ENCODE measurements around the gene RPS5. TPM values are rescaled to one million over a fixed set of nuclear protein-coding genes. Genes with fewer than 3 reads are reported as not detected.

The RPS5 gene
- polyA plus RNA-seq, 2 of the 4 experiments (the other 2 are of a cell fraction), result 2,123 to 2,475 TPM

DNA sequence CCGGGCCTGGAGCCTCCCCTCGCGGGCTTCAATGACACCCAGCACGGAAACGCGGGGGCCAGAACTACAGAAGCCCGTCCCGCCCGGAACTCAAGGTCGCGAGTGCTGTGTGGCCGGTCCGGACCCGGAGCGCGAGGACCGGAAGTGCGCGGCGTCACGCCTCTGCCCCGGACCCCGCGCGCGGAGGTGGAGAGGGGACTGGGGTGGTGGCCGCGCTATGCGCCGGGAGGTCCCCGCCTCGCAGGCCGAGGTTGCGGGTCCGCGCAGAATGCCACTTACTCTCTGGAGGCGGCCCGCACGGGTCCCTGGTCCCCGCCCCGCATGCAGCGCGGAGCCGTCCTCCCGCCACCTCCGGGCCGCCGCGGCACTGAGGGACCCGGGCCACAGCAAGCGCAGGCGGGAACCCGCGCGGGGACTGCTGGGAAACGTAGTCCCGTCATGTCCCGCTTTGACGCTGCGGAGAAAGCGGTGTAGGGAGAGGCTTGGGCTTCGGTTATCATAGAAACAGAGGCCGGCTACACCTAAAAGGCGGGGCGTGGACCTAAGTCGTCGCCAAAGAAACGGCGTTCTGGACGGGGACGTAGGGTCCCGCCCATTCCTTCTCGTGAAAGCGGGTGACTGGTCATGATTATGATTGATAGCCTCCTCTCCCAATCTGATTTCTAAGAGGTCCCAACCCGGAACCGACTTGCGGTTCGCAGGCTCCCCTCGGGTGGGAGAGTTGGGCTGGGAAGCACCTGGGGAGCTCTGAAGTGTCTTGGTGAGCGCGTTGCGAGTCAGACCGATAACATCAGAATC is 6.2 kb upstream of the RPS5 start, which contains the start of gene ZNF837:
ZNF837 (minus strand) TSS at position 369 of the 798 bp plus-strand sequence. CDS start 11,698 bp downstream, outside the sequence.
- CTCF ChIA-PET, result interaction anchor here (0.6 to 1.7 kb wide), 4 partner anchors 11 to 139 kb away, joined by 3 to 4 read pairs (median 4); partner anchors contain the start of gene ZBTB45
- POLR2A ChIA-PET, result interaction anchor here (0.6 to 4.9 kb wide), 6 partner anchors 18 to 139 kb away, joined by 3 to 43 read pairs (median 4); partner anchors contain the start of genes ZBTB45, ZNF497, ZNF584 and ZNF8
- Histone ChIP-seq H3K4me2 (peak within 1 kb of the TSS; percentile 82), H3K4me1 (peaks cover 25% of the 10 kb centered on the region), H3K27ac (peak within 1 kb of the TSS; percentile 93 to 97), H3K9me3 (no peaks in the 10 kb centered on the region), H3K4me3 (peak within 1 kb of the TSS; percentile 64)
- ATAC-seq (peak; percentile 87 to 93), FAIRE-seq (peak; percentile 98), DNase-seq (ENCODE audit: low read depth in 1 of 2, low spot score in 1 of 2) (peak; percentile 99 to 100)
- WGBS (ENCODE audit: missing lambda C conversion rate), result under 1% methylated on average over 39 of the region's 83 CpGs
- TF ChIP-seq CEBPB (IDR thresholded peaks at IDR 0.05), result no peak
- TF ChIP-seq KDM5A (IDR thresholded peaks at IDR 0.05), result peak; percentile 74
- no peak for TF ChIP-seq ZSCAN20 (CRISPR knock-in tag; IDR thresholded peaks at IDR 0.05)
- TF ChIP-seq GATA3 (IDR thresholded peaks at IDR 0.05; ENCODE audit: borderline replicate concordance), result peak; percentile 25; the same call in 1 of the 2 replicates
- no peak for TF ChIP-seq CBX8 (IDR thresholded peaks at IDR 0.05)
- TF ChIP-seq, protein P1, sequence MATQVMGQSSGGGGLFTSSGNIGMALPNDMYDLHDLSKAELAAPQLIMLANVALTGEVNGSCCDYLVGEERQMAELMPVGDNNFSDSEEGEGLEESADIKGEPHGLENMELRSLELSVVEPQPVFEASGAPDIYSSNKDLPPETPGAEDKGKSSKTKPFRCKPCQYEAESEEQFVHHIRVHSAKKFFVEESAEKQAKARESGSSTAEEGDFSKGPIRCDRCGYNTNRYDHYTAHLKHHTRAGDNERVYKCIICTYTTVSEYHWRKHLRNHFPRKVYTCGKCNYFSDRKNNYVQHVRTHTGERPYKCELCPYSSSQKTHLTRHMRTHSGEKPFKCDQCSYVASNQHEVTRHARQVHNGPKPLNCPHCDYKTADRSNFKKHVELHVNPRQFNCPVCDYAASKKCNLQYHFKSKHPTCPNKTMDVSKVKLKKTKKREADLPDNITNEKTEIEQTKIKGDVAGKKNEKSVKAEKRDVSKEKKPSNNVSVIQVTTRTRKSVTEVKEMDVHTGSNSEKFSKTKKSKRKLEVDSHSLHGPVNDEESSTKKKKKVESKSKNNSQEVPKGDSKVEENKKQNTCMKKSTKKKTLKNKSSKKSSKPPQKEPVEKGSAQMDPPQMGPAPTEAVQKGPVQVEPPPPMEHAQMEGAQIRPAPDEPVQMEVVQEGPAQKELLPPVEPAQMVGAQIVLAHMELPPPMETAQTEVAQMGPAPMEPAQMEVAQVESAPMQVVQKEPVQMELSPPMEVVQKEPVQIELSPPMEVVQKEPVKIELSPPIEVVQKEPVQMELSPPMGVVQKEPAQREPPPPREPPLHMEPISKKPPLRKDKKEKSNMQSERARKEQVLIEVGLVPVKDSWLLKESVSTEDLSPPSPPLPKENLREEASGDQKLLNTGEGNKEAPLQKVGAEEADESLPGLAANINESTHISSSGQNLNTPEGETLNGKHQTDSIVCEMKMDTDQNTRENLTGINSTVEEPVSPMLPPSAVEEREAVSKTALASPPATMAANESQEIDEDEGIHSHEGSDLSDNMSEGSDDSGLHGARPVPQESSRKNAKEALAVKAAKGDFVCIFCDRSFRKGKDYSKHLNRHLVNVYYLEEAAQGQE (IDR thresholded peaks at IDR 0.05), result no peak; the same call in 1 of the 2 replicates
- TF ChIP-seq HES2 (IDR thresholded peaks at IDR 0.05), result no peak
- TF ChIP-seq ZC3H11A (IDR thresholded peaks at IDR 0.05), result no peak; the same call in 1 of the 2 replicates
- no peak; a peak in 3 of 5 replicates for TF ChIP-seq RAD21 (conservative IDR thresholded peaks at IDR 0.05 in 1 of 2, IDR thresholded peaks at IDR 0.05 in 1 of 2)
- no peak for TF ChIP-seq NR3C1 (IDR thresholded peaks at IDR 0.05)
- no peak for TF ChIP-seq MAFK (IDR thresholded peaks at IDR 0.05; ENCODE audit: partially characterized antibody)
- no peak for TF ChIP-seq RFX5 (IDR thresholded peaks at IDR 0.05)
- TF ChIP-seq, protein P2, sequence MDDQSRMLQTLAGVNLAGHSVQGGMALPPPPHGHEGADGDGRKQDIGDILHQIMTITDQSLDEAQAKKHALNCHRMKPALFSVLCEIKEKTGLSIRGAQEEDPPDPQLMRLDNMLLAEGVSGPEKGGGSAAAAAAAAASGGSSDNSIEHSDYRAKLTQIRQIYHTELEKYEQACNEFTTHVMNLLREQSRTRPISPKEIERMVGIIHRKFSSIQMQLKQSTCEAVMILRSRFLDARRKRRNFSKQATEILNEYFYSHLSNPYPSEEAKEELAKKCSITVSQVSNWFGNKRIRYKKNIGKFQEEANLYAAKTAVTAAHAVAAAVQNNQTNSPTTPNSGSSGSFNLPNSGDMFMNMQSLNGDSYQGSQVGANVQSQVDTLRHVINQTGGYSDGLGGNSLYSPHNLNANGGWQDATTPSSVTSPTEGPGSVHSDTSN (IDR thresholded peaks at IDR 0.05), result peak; percentile 98
- TF ChIP-seq CHD2 (IDR thresholded peaks at IDR 0.05; ENCODE audit: low read length, partially characterized antibody), result no peak
- TF ChIP-seq POLR2A (IDR thresholded peaks at IDR 0.05; ENCODE audit: low read length), result peak; percentile 53
- no peak for TF ChIP-seq HEYL (CRISPR knock-in tag; IDR thresholded peaks at IDR 0.05)
- TF ChIP-seq MYC (IDR thresholded peaks at IDR 0.05; ENCODE audit: borderline replicate concordance, low read length), result peak; percentile 62
- peak; percentile 79; the same call in 1 of the 2 replicates for TF ChIP-seq EHF (CRISPR knock-in tag; IDR thresholded peaks at IDR 0.05)
- TF ChIP-seq PHF8 (IDR thresholded peaks at IDR 0.05; ENCODE audit: borderline replicate concordance, low read depth), result peak; percentile 90
- no peak for TF ChIP-seq RCOR1 (IDR thresholded peaks at IDR 0.05; ENCODE audit: low read depth, low read length)
- TF ChIP-seq FOSB (CRISPR knock-in tag; IDR thresholded peaks at IDR 0.05), result no peak
- peak; percentile 34; the same call in 2 of the 3 replicates for TF ChIP-seq SMC3 (IDR thresholded peaks at IDR 0.05)
- 0 out of 2 replicates have a peak, but pooled peaks have one; percentile 12 for TF ChIP-seq FOSL2 (IDR thresholded peaks at IDR 0.05)
- peak; percentile 66 for TF ChIP-seq FOSL2 (CRISPR knock-in tag; IDR thresholded peaks at IDR 0.05)
- TF ChIP-seq JUN (IDR thresholded peaks at IDR 0.05), result peak; percentile 93 to 100
- peak; percentile 78; the same call in 1 of the 2 replicates for TF ChIP-seq FOXS1 (CRISPR knock-in tag; IDR thresholded peaks at IDR 0.05)
- TF ChIP-seq HOXB5 (CRISPR knock-in tag; IDR thresholded peaks at IDR 0.05), result peak; percentile 90
- TF ChIP-seq BHLHE40 (IDR thresholded peaks at IDR 0.05; ENCODE audit: low read depth, low read length), result no peak
- TF ChIP-seq ATOH8 (CRISPR knock-in tag; IDR thresholded peaks at IDR 0.05; ENCODE audit: low read depth), result peak; percentile 64; the same call in 1 of the 2 replicates
- TF ChIP-seq, protein P3, sequence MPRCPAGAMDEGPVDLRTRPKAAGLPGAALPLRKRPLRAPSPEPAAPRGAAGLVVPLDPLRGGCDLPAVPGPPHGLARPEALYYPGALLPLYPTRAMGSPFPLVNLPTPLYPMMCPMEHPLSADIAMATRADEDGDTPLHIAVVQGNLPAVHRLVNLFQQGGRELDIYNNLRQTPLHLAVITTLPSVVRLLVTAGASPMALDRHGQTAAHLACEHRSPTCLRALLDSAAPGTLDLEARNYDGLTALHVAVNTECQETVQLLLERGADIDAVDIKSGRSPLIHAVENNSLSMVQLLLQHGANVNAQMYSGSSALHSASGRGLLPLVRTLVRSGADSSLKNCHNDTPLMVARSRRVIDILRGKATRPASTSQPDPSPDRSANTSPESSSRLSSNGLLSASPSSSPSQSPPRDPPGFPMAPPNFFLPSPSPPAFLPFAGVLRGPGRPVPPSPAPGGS (IDR thresholded peaks at IDR 0.05), result peak; percentile 94
- 0 out of 2 replicates have a peak, but pooled peaks have one; percentile 6 for TF ChIP-seq USF2 (IDR thresholded peaks at IDR 0.05)
- no peak for TF ChIP-seq CHD4 (IDR thresholded peaks at IDR 0.05; ENCODE audit: borderline replicate concordance)
- TF ChIP-seq EP300 (IDR thresholded peaks at IDR 0.05), result peak in 1 of 2 experiments; percentile 16; a peak in 1 of 5 replicates

Measured in A549 (cell line).